GM12864 (cell line): ENCODE results near the gene CDC5L.

Experiments used
- DNase-seq: peaks from one replicate; pipeline ENCODE4 v3.0.0-alpha.2; 2011; ENCODE audit warnings: low read depth
- H3K4me3 ChIP-seq: 2 replicates; pipeline ENCODE4 v1.5.1; 2011; ENCODE audit warnings: mild to moderate bottlenecking, low read depth, low read length, control low read depth
- CTCF ChIP-seq: IDR thresholded peaks from 2 replicates; pipeline ENCODE4 v1.5.1; 2011; ENCODE audit warnings: low read depth, mild to moderate bottlenecking, moderate library complexity, low read length, control low read depth, inconsistent platforms; ENCODE audit errors: missing control alignments

CDC5L gene

GRCh38 chr6:44430326-44430725, 42.8 kb downstream of the CDC5L start:
- H3K4me3 ChIP-seq, result no peak overlapping the region
- no peak for TF ChIP-seq CTCF
- no peak for DNase-seq

- peak; percentile 12 for DNase-seq
- H3K4me3 ChIP-seq, result no peak overlapping the region
- TF ChIP-seq CTCF, result peak; percentile 58
Measured at GRCh38 chr6:44431118-44431725, 43.7 kb downstream of the CDC5L start.

- TF ChIP-seq CTCF, result no peak
- no peak overlapping the region for H3K4me3 ChIP-seq
- DNase-seq, result no peak
Measured at GRCh38 chr6:44432227-44432626, 44.7 kb downstream of the CDC5L start.

- no peak for DNase-seq
- no peak overlapping the region for H3K4me3 ChIP-seq
- TF ChIP-seq CTCF, result no peak
Measured at GRCh38 chr6:44432726-44433125, 45.2 kb downstream of the CDC5L start.

- no peak for DNase-seq
- H3K4me3 ChIP-seq, result no peak overlapping the region
- TF ChIP-seq CTCF, result no peak
Measured at GRCh38 chr6:44435500-44435899, 48.0 kb downstream of the CDC5L start.

GRCh38 chr6:44438827-44439226, 51.3 kb downstream of the CDC5L start:
- no peak for DNase-seq
- TF ChIP-seq CTCF, result no peak
- no peak overlapping the region for H3K4me3 ChIP-seq

- no peak overlapping the region for H3K4me3 ChIP-seq
- no peak for DNase-seq
- no peak for TF ChIP-seq CTCF
Measured at GRCh38 chr6:44439270-44440045, 52.0 kb downstream of the CDC5L start.
